Prostate gland (tissue), 2 donors: ENCODE data around the gene LRP4.

ENCODE experiments used
- CTCF ChIP-seq, 4 experiments: fragments of 200-600 bp in 2 of 4; fragments of 450-650 bp in 2 of 4; sonication (generic) in 2 of 4; IDR thresholded peaks; 1 replicate in 3 of 4; 2 replicates in 1 of 4; pipeline ENCODE4 v1.5.1; 2016 to 2019; ENCODE audit warnings: antibody characterized with exemption in 4 of 4, mild to moderate bottlenecking in 2 of 4, moderate library complexity in 2 of 4
- POLR2AphosphoS5 ChIP-seq: sonication (generic); formaldehyde crosslinking; IDR thresholded peaks from one replicate; pipeline ENCODE4 v1.6.1; 2017; ENCODE audit warnings: antibody characterized with exemption

GRCh38 chr11:46913484-46913883 lies 4.9 kb downstream of the LRP4 start:
- TF ChIP-seq POLR2AphosphoS5 (no peak), CTCF (IDR thresholded peaks at IDR 0.05) (no peak)
